ENCODE measurements around the gene MS4A6A. TPM values are rescaled to one million over a fixed set of nuclear protein-coding genes. Genes with fewer than 3 reads are reported as not detected.
"Not testable (repeated sequence)": the region's sequence is repeated elsewhere in the genome, so short reads cannot be mapped to it uniquely, and the experiment has no call there.

The MS4A6A gene
- total RNA-seq = not detected

GRCh38 chr11:60182541-60183330 lies at the start of gene MS4A6A:
TSS of gene MS4A6A (minus strand) at chr11:60183083. CDS start at chr11:60181727, 1,356 bp downstream.
- Mint-ChIP-seq H3K27ac (no peak within 1 kb of the TSS), H3K4me3 (no peak within 1 kb of the TSS), H3K27me3 (peaks cover 56% of the 10 kb centered on the region), H3K36me3 (peaks cover 2% of the 10 kb centered on the region), H3K4me1 (peaks cover 12% of the 10 kb centered on the region), H3K9me3 (peaks cover 5% of the 10 kb centered on the region)
- no peak for DNase-seq

GRCh38 chr11:60230681-60231080 lies 47.8 kb upstream of the MS4A6A start:
- DNase-seq = no peak
- Mint-ChIP-seq H3K4me1 (no peaks in the 10 kb centered on the region), H3K4me3 (no peak overlapping the region), H3K27me3 (peaks cover 13% of the 10 kb centered on the region), H3K9me3 (no peaks in the 10 kb centered on the region), H3K36me3 (no peaks in the 10 kb centered on the region), H3K27ac (no peak overlapping the region)

GRCh38 chr11:60222141-60222540 lies 39.3 kb upstream of the MS4A6A start:
- H3K9me3 Mint-ChIP-seq = no peaks in the 10 kb centered on the region
- no peak for DNase-seq
- no peaks in the 10 kb centered on the region for H3K4me1 Mint-ChIP-seq
- H3K4me3 Mint-ChIP-seq = no peak overlapping the region
- no peaks in the 10 kb centered on the region for H3K36me3 Mint-ChIP-seq
- H3K27ac Mint-ChIP-seq = no peak overlapping the region
- H3K27me3 Mint-ChIP-seq = peaks cover 20% of the 10 kb centered on the region

GRCh38 chr11:60221692-60222091 lies 38.8 kb upstream of the MS4A6A start:
- DNase-seq = no peak
- Mint-ChIP-seq H3K27me3 (peaks cover 24% of the 10 kb centered on the region), H3K4me3 (no peak overlapping the region), H3K9me3 (no peaks in the 10 kb centered on the region), H3K36me3 (no peaks in the 10 kb centered on the region), H3K27ac (no peak overlapping the region), H3K4me1 (no peaks in the 10 kb centered on the region)

GRCh38 chr11:60221181-60221580 lies 38.3 kb upstream of the MS4A6A start:
- Mint-ChIP-seq H3K27ac (no peak overlapping the region), H3K27me3 (peaks cover 26% of the 10 kb centered on the region), H3K4me1 (no peaks in the 10 kb centered on the region), H3K36me3 (no peaks in the 10 kb centered on the region), H3K9me3 (no peaks in the 10 kb centered on the region), H3K4me3 (no peak overlapping the region)
- DNase-seq = no peak

- Mint-ChIP-seq H3K4me1 (no peaks in the 10 kb centered on the region), H3K4me3 (no peak overlapping the region), H3K27ac (no peak overlapping the region), H3K27me3 (peaks cover 52% of the 10 kb centered on the region), H3K9me3 (no peaks in the 10 kb centered on the region), H3K36me3 (no peaks in the 10 kb centered on the region)
- DNase-seq = no peak
Measured at GRCh38 chr11:60214386-60214785, 31.5 kb upstream of the MS4A6A start.

- Mint-ChIP-seq H3K36me3 (no peaks in the 10 kb centered on the region), H3K27me3 (peaks cover 59% of the 10 kb centered on the region), H3K9me3 (no peaks in the 10 kb centered on the region), H3K4me3 (no peak overlapping the region), H3K4me1 (peaks cover 7% of the 10 kb centered on the region), H3K27ac (no peak overlapping the region)
- no peak for DNase-seq
Measured at GRCh38 chr11:60211206-60211605, 28.3 kb upstream of the MS4A6A start.

- Mint-ChIP-seq H3K4me3 (no peak overlapping the region), H3K27ac (no peak overlapping the region), H3K4me1 (peaks cover 14% of the 10 kb centered on the region), H3K27me3 (peaks cover 63% of the 10 kb centered on the region), H3K9me3 (no peaks in the 10 kb centered on the region), H3K36me3 (no peaks in the 10 kb centered on the region)
- no peak for DNase-seq
Measured at GRCh38 chr11:60209977-60210376, 27.1 kb upstream of the MS4A6A start.

GRCh38 chr11:60208951-60209350 lies 26.1 kb upstream of the MS4A6A start:
- DNase-seq = no peak
- Mint-ChIP-seq H3K27me3 (peaks cover 61% of the 10 kb centered on the region), H3K4me3 (no peak overlapping the region), H3K27ac (no peak overlapping the region), H3K4me1 (peaks cover 22% of the 10 kb centered on the region), H3K9me3 (no peaks in the 10 kb centered on the region), H3K36me3 (no peaks in the 10 kb centered on the region)

GRCh38 chr11:60208146-60208895 lies 25.4 kb upstream of the MS4A6A start:
- no peak for DNase-seq
- Mint-ChIP-seq H3K4me3 (no peak overlapping the region), H3K27ac (no peak overlapping the region), H3K27me3 (peaks cover 59% of the 10 kb centered on the region), H3K4me1 (peaks cover 22% of the 10 kb centered on the region), H3K9me3 (no peaks in the 10 kb centered on the region), H3K36me3 (no peaks in the 10 kb centered on the region)

- H3K9me3 Mint-ChIP-seq = no peaks in the 10 kb centered on the region
- DNase-seq = peak; percentile 1
- H3K27me3 Mint-ChIP-seq = peaks cover 54% of the 10 kb centered on the region
- no peaks in the 10 kb centered on the region for H3K36me3 Mint-ChIP-seq
- H3K4me3 Mint-ChIP-seq = no peak overlapping the region
- peak overlapping the region; percentile 43 for H3K27ac Mint-ChIP-seq
- H3K4me1 Mint-ChIP-seq = peaks cover 22% of the 10 kb centered on the region
Measured at GRCh38 chr11:60206616-60207015, 23.7 kb upstream of the MS4A6A start.

- no peak for DNase-seq
- H3K27me3 Mint-ChIP-seq = peaks cover 42% of the 10 kb centered on the region
Measured at GRCh38 chr11:60204922-60205321, 22.0 kb upstream of the MS4A6A start.

GRCh38 chr11:60201334-60201733 lies 18.5 kb upstream of the MS4A6A start:
- H3K4me3 Mint-ChIP-seq, H3K9me3 Mint-ChIP-seq, H3K27ac Mint-ChIP-seq: not testable (repeated sequence)

More at GRCh38 chr11:60204922-60205321, 22.0 kb upstream of the MS4A6A start:
- no peaks in the 10 kb centered on the region for H3K9me3 Mint-ChIP-seq
- peak overlapping the region; percentile 20 for H3K27ac Mint-ChIP-seq
- H3K4me3 Mint-ChIP-seq = no peak overlapping the region
- H3K4me1 Mint-ChIP-seq = peaks cover 22% of the 10 kb centered on the region
- H3K36me3 Mint-ChIP-seq = no peaks in the 10 kb centered on the region

GRCh38 chr11:60197442-60197841 lies 14.6 kb upstream of the MS4A6A start:
- H3K4me3 Mint-ChIP-seq = no peak overlapping the region
- H3K36me3 Mint-ChIP-seq = no peaks in the 10 kb centered on the region
- H3K27me3 Mint-ChIP-seq = peaks cover 26% of the 10 kb centered on the region
- peaks cover 2% of the 10 kb centered on the region for H3K9me3 Mint-ChIP-seq
- H3K4me1 Mint-ChIP-seq = peaks cover 16% of the 10 kb centered on the region
- H3K27ac Mint-ChIP-seq = no peak overlapping the region
- no peak for DNase-seq

More at GRCh38 chr11:60201334-60201733, 18.5 kb upstream of the MS4A6A start:
- Mint-ChIP-seq H3K4me1 (peaks cover 15% of the 10 kb centered on the region), H3K27me3 (peaks cover 28% of the 10 kb centered on the region)
- DNase-seq, H3K36me3 Mint-ChIP-seq: not testable (repeated sequence)

GRCh38 chr11:60195923-60196368 lies 13.1 kb upstream of the MS4A6A start:
- peak overlapping the region; percentile 25 for H3K27ac Mint-ChIP-seq
- H3K9me3 Mint-ChIP-seq = peaks cover 2% of the 10 kb centered on the region
- DNase-seq = no peak
- H3K4me1 Mint-ChIP-seq = peaks cover 16% of the 10 kb centered on the region
- H3K36me3 Mint-ChIP-seq = no peaks in the 10 kb centered on the region
- peaks cover 25% of the 10 kb centered on the region for H3K27me3 Mint-ChIP-seq
- no peak overlapping the region for H3K4me3 Mint-ChIP-seq
